IPS-NIHi7 (cell line): ENCODE results near the gene LNPEP.
A peak's percentile ranks its signal among the peaks of the same experiment; 100 is the strongest.
"Not testable (repeated sequence)": the region's sequence is repeated elsewhere in the genome, so short reads cannot be mapped to it uniquely, and the experiment has no call there.

Experiments used
- DNase-seq: peaks from one replicate; pipeline ENCODE4 v3.0.0; 2012; ENCODE audit warnings: mixed read lengths; ENCODE audit errors: extremely low spot score

The LNPEP gene

GRCh38 chr5:97063251-97063650 is 127.4 kb downstream of the LNPEP start:
- DNase-seq: no peak

- peak; percentile 38 for DNase-seq
These were observed 129.6 kb downstream of the LNPEP start for GRCh38 chr5:97065475-97065874.

GRCh38 chr5:97067296-97067850 is 131.5 kb downstream of the LNPEP start:
- DNase-seq: no peak

GRCh38 chr5:97070234-97070633 is 134.4 kb downstream of the LNPEP start:
- no peak for DNase-seq

GRCh38 chr5:97071101-97071500 is 135.2 kb downstream of the LNPEP start:
- no peak for DNase-seq

GRCh38 chr5:97071993-97072392 is 136.1 kb downstream of the LNPEP start:
- DNase-seq: no peak

- no peak for DNase-seq
These were observed 136.8 kb downstream of the LNPEP start for GRCh38 chr5:97072696-97073095.

GRCh38 chr5:97073420-97073819 is 137.5 kb downstream of the LNPEP start:
- DNase-seq: no peak

GRCh38 chr5:97074859-97075489 is 139.1 kb downstream of the LNPEP start:
- DNase-seq: no peak

- no peak for DNase-seq
These were observed 139.8 kb downstream of the LNPEP start for GRCh38 chr5:97075649-97076048.

GRCh38 chr5:97076098-97076497 is 140.2 kb downstream of the LNPEP start:
- DNase-seq: no peak

- no peak for DNase-seq
These were observed 141.4 kb downstream of the LNPEP start for GRCh38 chr5:97077246-97077645.

GRCh38 chr5:97078958-97079743 is 143.3 kb downstream of the LNPEP start:
- no peak for DNase-seq

- DNase-seq: not testable (repeated sequence)
These were observed 149.0 kb downstream of the LNPEP start for GRCh38 chr5:97084782-97085458.

- no peak for DNase-seq
These were observed 149.7 kb downstream of the LNPEP start for GRCh38 chr5:97085459-97086181.
